ENCODE data around the gene MUC20. TPM values are rescaled to one million over a fixed set of nuclear protein-coding genes. Genes with fewer than 3 reads are reported as not detected.
"Not testable (repeated sequence)": the region's sequence is repeated elsewhere in the genome, so short reads cannot be mapped to it uniquely, and the experiment has no call there.

MUC20 gene
- total RNA-seq, 2 experiments from 2014 or later, result 0.20 to 0.65 TPM

GRCh38 chr3:195686537-195687208 lies 34.1 kb upstream of the MUC20 start:
- H3K27me3 Mint-ChIP-seq; POLR2A ChIA-PET; H3K27ac Mint-ChIP-seq; H3K9me3 Mint-ChIP-seq; H3K4me3 Mint-ChIP-seq; intact Hi-C loops (cut with micrococcal nuclease); ATAC-seq: not testable (repeated sequence)
- DNase-seq, result peak; percentile 51
- CTCF ChIA-PET, result interaction anchor here (0.6 to 0.7 kb wide), 2 partner anchors 394 to 533 kb away, joined by 3 read pairs; no protein-coding TSS in a partner anchor
- H3K4me1 Mint-ChIP-seq (ENCODE audit: low read depth), result peaks cover 14% of the 10 kb centered on the region
- H3K36me3 Mint-ChIP-seq (ENCODE audit: low read depth), result peaks cover 49% of the 10 kb centered on the region

DNA sequence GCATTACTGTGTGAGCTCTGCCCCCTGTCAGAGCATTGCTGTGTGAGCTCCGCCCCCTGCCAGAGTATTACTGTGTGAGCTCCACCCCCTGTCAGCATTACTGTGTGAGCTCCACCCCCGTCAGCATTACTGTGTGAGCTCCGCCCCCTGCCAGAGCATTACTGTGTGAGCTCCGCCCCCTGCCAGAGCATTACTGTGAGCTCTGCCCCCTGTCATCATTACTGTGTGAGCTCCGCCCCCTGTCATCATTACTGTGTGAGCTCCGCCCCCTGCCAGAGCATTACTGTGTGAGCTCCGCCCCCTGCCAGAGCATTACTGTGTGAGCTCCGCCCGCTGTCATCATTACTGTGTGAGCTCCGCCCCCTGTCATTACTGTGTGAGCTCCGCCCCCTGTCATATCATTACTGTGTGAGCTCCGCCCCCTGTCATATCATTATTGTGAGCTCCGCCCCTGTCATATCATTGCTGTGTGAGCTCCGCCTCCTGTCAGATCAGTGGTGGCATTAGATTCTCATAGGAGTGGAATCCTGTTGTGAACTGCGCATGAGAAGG lies 33.5 kb upstream of the MUC20 start:
- H3K4me1 Mint-ChIP-seq (ENCODE audit: low read depth), result peaks cover 20% of the 10 kb centered on the region
- H3K4me3 Mint-ChIP-seq; intact Hi-C loops (cut with micrococcal nuclease); H3K27ac Mint-ChIP-seq; H3K27me3 Mint-ChIP-seq; H3K9me3 Mint-ChIP-seq: not testable (repeated sequence)
- peaks cover 53% of the 10 kb centered on the region for H3K36me3 Mint-ChIP-seq (ENCODE audit: low read depth)
- ChIA-PET POLR2A (interaction anchor here (0.6 kb wide), 1 partner anchor 179 kb away, joined by 3 read pairs; no protein-coding TSS in a partner anchor), CTCF (interaction anchor here (0.6 to 0.7 kb wide), 2 partner anchors 393 to 532 kb away, joined by 3 read pairs; no protein-coding TSS in a partner anchor)
- DNase-seq (peak; percentile 84), ATAC-seq (peak; percentile 73)

DNA sequence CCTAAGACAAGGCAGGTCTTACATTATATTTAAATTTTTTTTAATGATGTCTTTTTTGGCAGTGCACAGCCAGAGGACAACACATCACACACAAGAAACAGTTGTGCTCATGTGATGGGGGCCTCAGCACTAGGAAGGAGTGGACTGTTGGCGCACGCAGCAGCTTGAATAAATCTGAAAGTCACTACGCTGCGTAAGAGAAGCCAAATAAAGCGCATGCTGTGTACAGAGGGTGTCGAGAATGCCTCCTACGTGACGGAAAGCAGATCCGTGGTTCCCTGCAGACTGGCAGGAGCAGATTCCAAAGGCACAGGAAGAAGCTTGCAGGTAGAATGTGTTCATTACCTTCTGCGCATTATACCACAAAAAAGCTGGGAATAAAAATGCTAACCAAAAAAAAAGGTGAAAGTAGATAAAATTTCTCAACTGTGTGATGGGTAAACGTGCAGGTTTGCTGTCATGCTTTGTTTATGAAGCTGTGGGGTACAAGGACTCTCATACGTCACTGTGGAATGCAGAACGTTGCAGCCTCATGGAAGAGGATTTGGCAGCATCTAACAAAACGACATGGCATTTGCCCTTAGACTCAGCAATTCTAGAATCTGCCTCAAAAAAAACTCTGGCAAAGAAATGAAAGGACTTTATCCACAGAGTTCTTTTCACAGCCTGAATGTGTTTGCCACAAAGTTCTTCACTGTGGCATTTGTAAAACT lies 32.2 kb upstream of the MUC20 start:
- ATAC-seq; DNase-seq; CTCF ChIA-PET; H3K9me3 Mint-ChIP-seq; POLR2A ChIA-PET; H3K27ac Mint-ChIP-seq; H3K4me3 Mint-ChIP-seq; H3K27me3 Mint-ChIP-seq; intact Hi-C loops (cut with micrococcal nuclease): not testable (repeated sequence)
- Mint-ChIP-seq H3K36me3 (ENCODE audit: low read depth) (peaks cover 58% of the 10 kb centered on the region), H3K4me1 (ENCODE audit: low read depth) (peaks cover 28% of the 10 kb centered on the region)

GRCh38 chr3:195689184-195690070 lies 31.4 kb upstream of the MUC20 start:
- CTCF ChIA-PET; intact Hi-C loops (cut with micrococcal nuclease); H3K9me3 Mint-ChIP-seq; ATAC-seq; POLR2A ChIA-PET; H3K27me3 Mint-ChIP-seq; DNase-seq; H3K4me3 Mint-ChIP-seq: not testable (repeated sequence)
- Mint-ChIP-seq H3K4me1 (ENCODE audit: low read depth) (peaks cover 30% of the 10 kb centered on the region), H3K36me3 (ENCODE audit: low read depth) (peaks cover 56% of the 10 kb centered on the region), H3K27ac (peak overlapping the region; percentile 13)

DNA sequence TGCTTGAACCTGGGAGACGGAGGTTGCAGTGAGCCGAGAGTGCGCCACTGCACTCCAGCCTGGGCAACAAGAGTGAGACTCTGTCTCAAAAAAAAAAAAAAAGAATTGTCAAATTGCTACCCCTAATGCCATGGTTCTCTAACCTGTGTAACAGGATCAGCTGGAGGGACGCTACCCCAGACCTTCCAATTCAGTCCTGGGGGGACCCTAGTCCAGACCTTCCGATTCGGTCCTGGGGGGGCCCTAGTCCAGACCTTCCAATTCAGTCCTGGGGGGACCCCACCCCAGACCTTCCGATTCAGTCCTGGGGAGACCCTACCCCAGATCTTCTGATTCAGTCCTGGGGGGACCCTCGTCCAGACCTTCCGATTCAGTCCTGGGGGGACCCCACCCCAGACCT lies 29.8 kb upstream of the MUC20 start:
- peaks cover 49% of the 10 kb centered on the region for H3K36me3 Mint-ChIP-seq (ENCODE audit: low read depth)
- intact Hi-C loops (cut with micrococcal nuclease), result no loop called here
- ATAC-seq (no peak), DNase-seq (no peak)
- POLR2A ChIA-PET, result no interaction called here
- H3K4me1 Mint-ChIP-seq (ENCODE audit: low read depth), result peaks cover 32% of the 10 kb centered on the region
- H3K9me3 Mint-ChIP-seq, result no peaks in the 10 kb centered on the region
- H3K27ac Mint-ChIP-seq, result peak overlapping the region; percentile 85
- TF ChIP-seq, protein P1, sequence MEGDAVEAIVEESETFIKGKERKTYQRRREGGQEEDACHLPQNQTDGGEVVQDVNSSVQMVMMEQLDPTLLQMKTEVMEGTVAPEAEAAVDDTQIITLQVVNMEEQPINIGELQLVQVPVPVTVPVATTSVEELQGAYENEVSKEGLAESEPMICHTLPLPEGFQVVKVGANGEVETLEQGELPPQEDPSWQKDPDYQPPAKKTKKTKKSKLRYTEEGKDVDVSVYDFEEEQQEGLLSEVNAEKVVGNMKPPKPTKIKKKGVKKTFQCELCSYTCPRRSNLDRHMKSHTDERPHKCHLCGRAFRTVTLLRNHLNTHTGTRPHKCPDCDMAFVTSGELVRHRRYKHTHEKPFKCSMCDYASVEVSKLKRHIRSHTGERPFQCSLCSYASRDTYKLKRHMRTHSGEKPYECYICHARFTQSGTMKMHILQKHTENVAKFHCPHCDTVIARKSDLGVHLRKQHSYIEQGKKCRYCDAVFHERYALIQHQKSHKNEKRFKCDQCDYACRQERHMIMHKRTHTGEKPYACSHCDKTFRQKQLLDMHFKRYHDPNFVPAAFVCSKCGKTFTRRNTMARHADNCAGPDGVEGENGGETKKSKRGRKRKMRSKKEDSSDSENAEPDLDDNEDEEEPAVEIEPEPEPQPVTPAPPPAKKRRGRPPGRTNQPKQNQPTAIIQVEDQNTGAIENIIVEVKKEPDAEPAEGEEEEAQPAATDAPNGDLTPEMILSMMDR (IDR thresholded peaks at IDR 0.05), result no peak
- no peak overlapping the region for H3K4me3 Mint-ChIP-seq
- CTCF ChIA-PET, result interaction anchor here (1.2 kb wide), 1 partner anchor 13 kb away, joined by 3 read pairs; no protein-coding TSS in a partner anchor
- H3K27me3 Mint-ChIP-seq, result no peaks in the 10 kb centered on the region

- H3K27me3 Mint-ChIP-seq; intact Hi-C loops (cut with micrococcal nuclease); H3K4me3 Mint-ChIP-seq; H3K9me3 Mint-ChIP-seq; POLR2A ChIA-PET; DNase-seq: not testable (repeated sequence)
- Mint-ChIP-seq H3K4me1 (ENCODE audit: low read depth) (peaks cover 36% of the 10 kb centered on the region), H3K27ac (peak overlapping the region; percentile 85), H3K36me3 (ENCODE audit: low read depth) (peaks cover 48% of the 10 kb centered on the region)
- peak; percentile 45 for ATAC-seq
- CTCF ChIA-PET, result interaction anchor here (1.2 kb wide), 1 partner anchor 12 kb away, joined by 3 read pairs; no protein-coding TSS in a partner anchor
These were observed 29.0 kb upstream of the MUC20 start for GRCh38 chr3:195691596-195692353.
